Tibial nerve (tissue), 4 donors: ENCODE data around the gene CDO1.

Source experiments
- CTCF ChIP-seq, 5 experiments: fragments of 200-600 bp in 3 of 5; fragments of 450-650 bp in 2 of 5; sonication (generic) in 3 of 5; IDR thresholded peaks; one replicate each; pipeline ENCODE4 v1.5.1; 2016 to 2019; ENCODE audit warnings: antibody characterized with exemption in 5 of 5, mild to moderate bottlenecking in 3 of 5, moderate library complexity in 2 of 5
- EP300 ChIP-seq, 2 donors: sonication (generic); formaldehyde crosslinking; IDR thresholded peaks; one replicate each; pipeline ENCODE4 v1.6.1; 2017; ENCODE audit warnings: antibody characterized with exemption in 2 of 2, mild to moderate bottlenecking in 1 of 2

GRCh38 chr5:115857057-115857479 is 40.6 kb upstream of the CDO1 start:
- TF ChIP-seq CTCF (IDR thresholded peaks at IDR 0.05): no peak
- TF ChIP-seq EP300 (IDR thresholded peaks at IDR 0.05): no peak
